ENCODE results near the gene NFIX. TPM values are rescaled to one million over a fixed set of nuclear protein-coding genes. Genes with fewer than 3 reads are reported as not detected.
A peak's percentile ranks its signal among the peaks of the same experiment; 100 is the strongest.

NFIX gene
- total and polyA plus RNA-seq, 9 of the 15 experiments (the other 6 are each of a cell fraction or from before 2014, with no cell fraction given), result 0.28 to 26.8 (median 5.4) TPM

GRCh38 chr19:13100841-13101589 lies 105.7 kb downstream of the NFIX start (continued):
- TF ChIP-seq SMARCA4 (IDR thresholded peaks at IDR 0.05), result 0 out of 2 replicates have a peak, but pooled peaks have one; percentile 37
- peak; percentile 12; the same call in 1 of the 2 replicates for TF ChIP-seq ARID1B (IDR thresholded peaks at IDR 0.05)
- TF ChIP-seq KLF13 (tag; IDR thresholded peaks at IDR 0.05; ENCODE audit: borderline replicate concordance, low read depth), result 0 out of 2 replicates have a peak, but pooled peaks have one; percentile 31
- TF ChIP-seq POLR3A (IDR thresholded peaks at IDR 0.05; ENCODE audit: borderline replicate concordance, extremely low read depth, insufficient read depth, insufficient read length), result no peak
- no peak for TF ChIP-seq ELK3 (CRISPR knock-in tag; IDR thresholded peaks at IDR 0.05)
- no peak for TF ChIP-seq RERE (CRISPR knock-in tag; IDR thresholded peaks at IDR 0.05; ENCODE audit: borderline replicate concordance)
- no peak for TF ChIP-seq HMBOX1 (IDR thresholded peaks at IDR 0.05)
- TF ChIP-seq ZNF609 (CRISPR knock-in tag; IDR thresholded peaks at IDR 0.05; ENCODE audit: borderline replicate concordance), result no peak
- TF ChIP-seq GABPB1 (CRISPR knock-in tag; IDR thresholded peaks at IDR 0.05), result no peak
- TF ChIP-seq CTBP1 (IDR thresholded peaks at IDR 0.05; ENCODE audit: borderline replicate concordance), result peak; percentile 20; the same call in 1 of the 2 replicates
